ENCODE data around the gene ZNF408.

DNA sequence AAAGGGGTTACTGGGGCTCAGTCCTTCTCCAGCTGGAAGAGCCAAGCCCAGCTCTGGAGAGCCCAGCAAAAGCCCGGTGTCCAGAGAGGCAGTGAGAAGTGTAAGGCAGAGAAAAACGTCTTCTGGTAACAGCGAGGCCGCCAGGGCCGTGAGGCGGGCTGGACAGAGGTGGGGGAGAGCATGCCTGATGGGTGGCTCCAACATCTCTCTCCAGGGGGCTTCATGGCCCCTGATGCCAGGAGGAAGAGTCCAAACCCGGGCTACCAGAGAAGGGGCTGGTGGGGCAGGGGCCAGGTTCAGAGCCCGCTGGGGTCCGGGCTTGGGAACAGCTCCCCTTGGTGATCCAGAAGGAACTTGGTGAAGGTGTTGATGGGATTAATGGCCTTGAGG lies 22.1 kb upstream of the ZNF408 start:
- TF ChIP-seq NR1H2 (CRISPR knock-in tag; IDR thresholded peaks at IDR 0.05) (no peak), CREB1 (CRISPR knock-in tag; IDR thresholded peaks at IDR 0.05) (no peak), TCF7 (CRISPR knock-in tag; IDR thresholded peaks at IDR 0.05; ENCODE audit: low read depth) (no peak), ZBTB21 (CRISPR knock-in tag; IDR thresholded peaks at IDR 0.05; ENCODE audit: borderline replicate concordance) (no peak), NR3C1 (CRISPR knock-in tag; conservative IDR thresholded peaks at IDR 0.05; ENCODE audit: low read depth) (no peak)
- TF ChIP-seq, protein P1, sequence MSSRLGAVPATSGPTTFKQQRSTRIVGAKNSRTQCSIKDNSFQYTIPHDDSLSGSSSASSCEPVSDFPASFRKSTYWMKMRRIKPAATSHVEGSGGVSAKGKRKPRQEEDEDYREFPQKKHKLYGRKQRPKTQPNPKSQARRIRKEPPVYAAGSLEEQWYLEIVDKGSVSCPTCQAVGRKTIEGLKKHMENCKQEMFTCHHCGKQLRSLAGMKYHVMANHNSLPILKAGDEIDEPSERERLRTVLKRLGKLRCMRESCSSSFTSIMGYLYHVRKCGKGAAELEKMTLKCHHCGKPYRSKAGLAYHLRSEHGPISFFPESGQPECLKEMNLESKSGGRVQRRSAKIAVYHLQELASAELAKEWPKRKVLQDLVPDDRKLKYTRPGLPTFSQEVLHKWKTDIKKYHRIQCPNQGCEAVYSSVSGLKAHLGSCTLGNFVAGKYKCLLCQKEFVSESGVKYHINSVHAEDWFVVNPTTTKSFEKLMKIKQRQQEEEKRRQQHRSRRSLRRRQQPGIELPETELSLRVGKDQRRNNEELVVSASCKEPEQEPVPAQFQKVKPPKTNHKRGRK (CRISPR knock-in tag; IDR thresholded peaks at IDR 0.05; ENCODE audit: borderline replicate concordance) = no peak
- TF ChIP-seq, protein P2, sequence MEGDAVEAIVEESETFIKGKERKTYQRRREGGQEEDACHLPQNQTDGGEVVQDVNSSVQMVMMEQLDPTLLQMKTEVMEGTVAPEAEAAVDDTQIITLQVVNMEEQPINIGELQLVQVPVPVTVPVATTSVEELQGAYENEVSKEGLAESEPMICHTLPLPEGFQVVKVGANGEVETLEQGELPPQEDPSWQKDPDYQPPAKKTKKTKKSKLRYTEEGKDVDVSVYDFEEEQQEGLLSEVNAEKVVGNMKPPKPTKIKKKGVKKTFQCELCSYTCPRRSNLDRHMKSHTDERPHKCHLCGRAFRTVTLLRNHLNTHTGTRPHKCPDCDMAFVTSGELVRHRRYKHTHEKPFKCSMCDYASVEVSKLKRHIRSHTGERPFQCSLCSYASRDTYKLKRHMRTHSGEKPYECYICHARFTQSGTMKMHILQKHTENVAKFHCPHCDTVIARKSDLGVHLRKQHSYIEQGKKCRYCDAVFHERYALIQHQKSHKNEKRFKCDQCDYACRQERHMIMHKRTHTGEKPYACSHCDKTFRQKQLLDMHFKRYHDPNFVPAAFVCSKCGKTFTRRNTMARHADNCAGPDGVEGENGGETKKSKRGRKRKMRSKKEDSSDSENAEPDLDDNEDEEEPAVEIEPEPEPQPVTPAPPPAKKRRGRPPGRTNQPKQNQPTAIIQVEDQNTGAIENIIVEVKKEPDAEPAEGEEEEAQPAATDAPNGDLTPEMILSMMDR (IDR thresholded peaks at IDR 0.05) = no peak
- TF ChIP-seq, protein P3, sequence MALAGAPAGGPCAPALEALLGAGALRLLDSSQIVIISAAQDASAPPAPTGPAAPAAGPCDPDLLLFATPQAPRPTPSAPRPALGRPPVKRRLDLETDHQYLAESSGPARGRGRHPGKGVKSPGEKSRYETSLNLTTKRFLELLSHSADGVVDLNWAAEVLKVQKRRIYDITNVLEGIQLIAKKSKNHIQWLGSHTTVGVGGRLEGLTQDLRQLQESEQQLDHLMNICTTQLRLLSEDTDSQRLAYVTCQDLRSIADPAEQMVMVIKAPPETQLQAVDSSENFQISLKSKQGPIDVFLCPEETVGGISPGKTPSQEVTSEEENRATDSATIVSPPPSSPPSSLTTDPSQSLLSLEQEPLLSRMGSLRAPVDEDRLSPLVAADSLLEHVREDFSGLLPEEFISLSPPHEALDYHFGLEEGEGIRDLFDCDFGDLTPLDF (CRISPR knock-in tag; IDR thresholded peaks at IDR 0.05) = no peak
- TF ChIP-seq, protein P4, sequence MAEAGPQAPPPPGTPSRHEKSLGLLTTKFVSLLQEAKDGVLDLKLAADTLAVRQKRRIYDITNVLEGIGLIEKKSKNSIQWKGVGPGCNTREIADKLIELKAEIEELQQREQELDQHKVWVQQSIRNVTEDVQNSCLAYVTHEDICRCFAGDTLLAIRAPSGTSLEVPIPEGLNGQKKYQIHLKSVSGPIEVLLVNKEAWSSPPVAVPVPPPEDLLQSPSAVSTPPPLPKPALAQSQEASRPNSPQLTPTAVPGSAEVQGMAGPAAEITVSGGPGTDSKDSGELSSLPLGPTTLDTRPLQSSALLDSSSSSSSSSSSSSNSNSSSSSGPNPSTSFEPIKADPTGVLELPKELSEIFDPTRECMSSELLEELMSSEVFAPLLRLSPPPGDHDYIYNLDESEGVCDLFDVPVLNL (CRISPR knock-in tag; IDR thresholded peaks at IDR 0.05; ENCODE audit: borderline replicate concordance, low read depth) = no peak
- TF ChIP-seq, protein P5, sequence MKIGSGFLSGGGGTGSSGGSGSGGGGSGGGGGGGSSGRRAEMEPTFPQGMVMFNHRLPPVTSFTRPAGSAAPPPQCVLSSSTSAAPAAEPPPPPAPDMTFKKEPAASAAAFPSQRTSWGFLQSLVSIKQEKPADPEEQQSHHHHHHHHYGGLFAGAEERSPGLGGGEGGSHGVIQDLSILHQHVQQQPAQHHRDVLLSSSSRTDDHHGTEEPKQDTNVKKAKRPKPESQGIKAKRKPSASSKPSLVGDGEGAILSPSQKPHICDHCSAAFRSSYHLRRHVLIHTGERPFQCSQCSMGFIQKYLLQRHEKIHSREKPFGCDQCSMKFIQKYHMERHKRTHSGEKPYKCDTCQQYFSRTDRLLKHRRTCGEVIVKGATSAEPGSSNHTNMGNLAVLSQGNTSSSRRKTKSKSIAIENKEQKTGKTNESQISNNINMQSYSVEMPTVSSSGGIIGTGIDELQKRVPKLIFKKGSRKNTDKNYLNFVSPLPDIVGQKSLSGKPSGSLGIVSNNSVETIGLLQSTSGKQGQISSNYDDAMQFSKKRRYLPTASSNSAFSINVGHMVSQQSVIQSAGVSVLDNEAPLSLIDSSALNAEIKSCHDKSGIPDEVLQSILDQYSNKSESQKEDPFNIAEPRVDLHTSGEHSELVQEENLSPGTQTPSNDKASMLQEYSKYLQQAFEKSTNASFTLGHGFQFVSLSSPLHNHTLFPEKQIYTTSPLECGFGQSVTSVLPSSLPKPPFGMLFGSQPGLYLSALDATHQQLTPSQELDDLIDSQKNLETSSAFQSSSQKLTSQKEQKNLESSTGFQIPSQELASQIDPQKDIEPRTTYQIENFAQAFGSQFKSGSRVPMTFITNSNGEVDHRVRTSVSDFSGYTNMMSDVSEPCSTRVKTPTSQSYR (CRISPR knock-in tag; IDR thresholded peaks at IDR 0.05) = no peak
- TF ChIP-seq, protein P6, sequence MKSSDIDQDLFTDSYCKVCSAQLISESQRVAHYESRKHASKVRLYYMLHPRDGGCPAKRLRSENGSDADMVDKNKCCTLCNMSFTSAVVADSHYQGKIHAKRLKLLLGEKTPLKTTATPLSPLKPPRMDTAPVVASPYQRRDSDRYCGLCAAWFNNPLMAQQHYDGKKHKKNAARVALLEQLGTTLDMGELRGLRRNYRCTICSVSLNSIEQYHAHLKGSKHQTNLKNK (CRISPR knock-in tag; IDR thresholded peaks at IDR 0.05) = no peak
